ENCODE data around the gene XRCC6. TPM values are rescaled to one million over a fixed set of nuclear protein-coding genes. Genes with fewer than 3 reads are reported as not detected.
A peak's percentile ranks its signal among the peaks of the same experiment; 100 is the strongest.

XRCC6 gene
- total RNA-seq, 6 experiments from 2014 or later: 324 to 395 (median 373) TPM

DNA sequence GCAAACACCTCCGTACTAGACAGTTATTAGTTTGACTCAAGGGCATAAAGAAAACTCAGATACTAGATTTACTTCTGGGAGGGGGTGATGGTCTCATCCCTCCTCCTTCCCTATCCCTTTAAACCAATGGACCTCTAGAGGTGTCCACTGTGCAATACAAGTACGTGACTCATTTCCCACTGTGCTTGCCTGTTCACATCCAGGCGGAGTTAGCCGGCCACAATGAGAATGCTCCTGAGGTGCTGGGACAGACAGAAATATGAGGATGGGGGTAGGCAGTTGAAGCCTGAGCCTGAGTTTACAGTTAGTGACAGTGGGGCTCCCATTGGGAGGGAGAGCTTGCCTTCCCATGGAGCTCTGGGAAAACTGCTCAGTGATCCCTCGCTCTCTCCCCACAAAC, 23.0 kb upstream of the XRCC6 start:
- Mint-ChIP-seq H3K27ac (peak overlapping the region; percentile 98), H3K4me1 (ENCODE audit: low read depth) (peaks cover 27% of the 10 kb centered on the region), H3K4me3 (peak overlapping the region; percentile 66), H3K9me3 (no peaks in the 10 kb centered on the region), H3K27me3 (ENCODE audit: insufficient read depth) (peaks cover 5% of the 10 kb centered on the region), H3K36me3 (ENCODE audit: low read depth) (peaks cover 14% of the 10 kb centered on the region)
- TF ChIP-seq CTCF (IDR thresholded peaks at IDR 0.05): no peak
- DNase-seq: peak; percentile 90

DNA sequence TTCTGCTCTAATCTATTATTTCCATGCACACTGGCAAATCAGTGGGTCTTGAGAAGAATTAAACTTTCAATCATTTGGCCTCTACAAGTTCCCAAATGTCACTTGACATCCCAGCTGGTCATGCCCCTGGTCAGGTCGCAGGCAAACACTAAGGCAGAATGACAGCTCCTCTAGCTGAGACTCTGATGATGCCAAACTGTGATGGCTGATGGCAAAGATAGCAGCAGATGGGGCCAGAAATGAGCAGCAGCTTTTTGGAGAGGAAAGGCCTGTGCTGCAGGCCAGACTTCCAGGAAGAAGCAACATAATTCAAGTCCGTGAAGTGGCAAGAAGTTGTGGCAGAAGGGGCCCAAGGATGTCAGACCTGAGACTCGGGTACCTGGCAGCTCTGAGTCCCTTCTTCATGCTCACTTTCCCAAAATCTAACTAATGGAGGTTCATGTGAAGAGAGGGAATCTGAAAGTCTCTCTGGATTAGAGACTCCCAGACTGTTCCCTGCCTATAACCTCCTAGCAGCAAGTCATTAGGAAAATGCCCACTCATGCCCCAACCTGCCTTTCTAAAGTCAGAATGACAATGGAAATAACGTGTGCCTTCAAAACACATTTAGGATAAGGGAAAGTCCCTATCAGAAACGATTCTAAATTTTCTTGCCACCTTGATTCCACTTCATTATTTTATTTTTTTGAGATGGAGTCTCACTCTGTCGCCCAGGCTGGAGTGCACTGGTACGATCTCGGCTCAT, 22.0 kb upstream of the XRCC6 start:
- Mint-ChIP-seq H3K27me3 (ENCODE audit: insufficient read depth) (peaks cover 5% of the 10 kb centered on the region), H3K9me3 (no peaks in the 10 kb centered on the region), H3K4me3 (no peak overlapping the region), H3K27ac (peak overlapping the region; percentile 98), H3K4me1 (ENCODE audit: low read depth) (peaks cover 27% of the 10 kb centered on the region), H3K36me3 (ENCODE audit: low read depth) (peaks cover 14% of the 10 kb centered on the region)
- DNase-seq: no peak
- no peak for TF ChIP-seq CTCF (IDR thresholded peaks at IDR 0.05)

GRCh38 chr22:41600976-41601375, 20.1 kb upstream of the XRCC6 start:
- Mint-ChIP-seq H3K27ac (no peak overlapping the region), H3K4me1 (ENCODE audit: low read depth) (peaks cover 27% of the 10 kb centered on the region), H3K9me3 (no peaks in the 10 kb centered on the region), H3K27me3 (ENCODE audit: insufficient read depth) (no peaks in the 10 kb centered on the region; the same call in 1 of the 2 replicates), H3K4me3 (no peak overlapping the region), H3K36me3 (ENCODE audit: low read depth) (peaks cover 22% of the 10 kb centered on the region)
- no peak for TF ChIP-seq CTCF (IDR thresholded peaks at IDR 0.05)
- no peak for DNase-seq

DNA sequence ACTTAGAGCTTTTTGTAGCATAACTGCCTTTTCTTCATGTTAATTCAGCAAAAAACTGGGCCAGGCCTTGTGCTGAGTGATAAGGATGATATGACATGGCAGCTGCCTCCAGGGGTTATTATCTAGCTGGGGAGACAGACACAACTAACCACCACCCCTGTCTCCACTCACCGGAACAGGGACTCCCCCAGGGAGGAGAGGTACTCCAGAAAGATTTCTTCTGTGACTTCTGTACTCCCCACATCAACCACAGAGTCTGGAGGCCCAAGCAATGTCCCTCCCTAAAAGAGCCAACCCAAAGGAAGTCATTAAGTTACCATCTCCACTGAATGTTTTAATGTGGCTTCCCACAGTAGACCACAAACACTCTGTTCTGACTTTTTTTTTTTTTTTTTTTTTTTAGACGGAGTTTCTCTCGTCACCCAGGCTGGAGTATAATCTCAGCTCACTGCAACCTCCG, 17.2 kb upstream of the XRCC6 start:
- TF ChIP-seq CTCF (IDR thresholded peaks at IDR 0.05): no peak
- DNase-seq: no peak
- Mint-ChIP-seq H3K27me3 (ENCODE audit: insufficient read depth) (peaks cover 1% of the 10 kb centered on the region; the same call in 1 of the 2 replicates), H3K36me3 (ENCODE audit: low read depth) (peaks cover 30% of the 10 kb centered on the region), H3K9me3 (no peaks in the 10 kb centered on the region), H3K27ac (no peak overlapping the region), H3K4me3 (no peak overlapping the region), H3K4me1 (ENCODE audit: low read depth) (peaks cover 5% of the 10 kb centered on the region)

GRCh38 chr22:41608386-41608785, 12.7 kb upstream of the XRCC6 start:
- Mint-ChIP-seq H3K4me3 (no peak overlapping the region), H3K36me3 (ENCODE audit: low read depth) (peaks cover 16% of the 10 kb centered on the region), H3K27me3 (ENCODE audit: insufficient read depth) (peaks cover 1% of the 10 kb centered on the region; the same call in 1 of the 2 replicates), H3K4me1 (ENCODE audit: low read depth) (peaks cover 1% of the 10 kb centered on the region), H3K27ac (no peak overlapping the region), H3K9me3 (no peaks in the 10 kb centered on the region)
- no peak for DNase-seq
- no peak for TF ChIP-seq CTCF (IDR thresholded peaks at IDR 0.05)

All from HFFc6 (cell line).